GM23338 (cell line): ENCODE measurements around the gene EDN2. TPM values are rescaled to one million over a fixed set of nuclear protein-coding genes. Genes with fewer than 3 reads are reported as not detected.

Experiments
- ATAC-seq: fragments of 200-7000 bp; cut with Tn5 transposase; 3 replicates; pipeline ENCODE4 v1.9.1; 2020
- DNase-seq: peaks from one replicate; pipeline ENCODE4 v3.0.0-alpha.2; 2015; ENCODE audit warnings: low spot score
- H2AFZ ChIP-seq: fragments of 200-600 bp; sonication (generic); 2 replicates; pipeline ENCODE4 v1.8.0; 2016; ENCODE audit warnings: antibody characterized with exemption, mild to moderate bottlenecking, moderate library complexity
- H3F3A ChIP-seq: fragments of 200-600 bp; sonication (generic); replicated peaks from 2 replicates; pipeline ENCODE4 v1.8.0; 2017; ENCODE audit warnings: antibody characterized with exemption, mixed run types, low read depth
- H3K27ac ChIP-seq: fragments of 200-600 bp; sonication (generic); 2 replicates; pipeline ENCODE4 v1.6.1; 2016; ENCODE audit warnings: low read depth
- H3K27me3 ChIP-seq: fragments of 200-600 bp; sonication (generic); 2 replicates; pipeline ENCODE4 v1.8.0; 2016; ENCODE audit warnings: mild to moderate bottlenecking, mixed run types, moderate library complexity; ENCODE audit not compliant: insufficient read depth
- H3K36me3 ChIP-seq: fragments of 200-600 bp; sonication (generic); 2 replicates; pipeline ENCODE4 v1.8.0; 2016; ENCODE audit warnings: mild to moderate bottlenecking; ENCODE audit not compliant: insufficient read depth
- H3K4me1 ChIP-seq: fragments of 200-600 bp; sonication (generic); 2 replicates; pipeline ENCODE4 v1.8.0; 2016; ENCODE audit warnings: mild to moderate bottlenecking, moderate library complexity; ENCODE audit not compliant: insufficient read depth
- H3K4me2 ChIP-seq: fragments of 200-600 bp; sonication (generic); 2 replicates; pipeline ENCODE4 v1.7.1; 2017; ENCODE audit warnings: mixed run types
- H3K4me3 ChIP-seq: fragments of 200-600 bp; sonication (generic); 2 replicates; pipeline ENCODE4 v1.6.1; 2016; ENCODE audit warnings: mixed run types
- H3K79me2 ChIP-seq: fragments of 200-600 bp; sonication (generic); replicated peaks from 2 replicates; pipeline ENCODE4 v1.8.0; 2017; ENCODE audit warnings: mild to moderate bottlenecking; ENCODE audit not compliant: insufficient read depth
- H3K9me2 ChIP-seq: fragments of 200-600 bp; sonication (generic); 2 replicates; pipeline ENCODE4 v1.8.0; 2017; ENCODE audit not compliant: insufficient read depth
- H4K20me1 ChIP-seq: fragments of 200-600 bp; sonication (generic); replicated peaks from 2 replicates; pipeline ENCODE4 v1.8.0; 2017; ENCODE audit warnings: mild to moderate bottlenecking; ENCODE audit not compliant: insufficient read depth
- H3K27ac Mint-ChIP-seq: 2 replicates; pipeline ENCODE4 v1.8.0; 2020; ENCODE audit warnings: inconsistent platforms, mild to moderate bottlenecking, moderate library complexity, mixed read lengths
- H3K27me3 Mint-ChIP-seq: 3 replicates; pipeline ENCODE4 v1.8.0; 2022; ENCODE audit warnings: low read depth, mild to moderate bottlenecking, moderate library complexity, mixed read lengths, inconsistent platforms; ENCODE audit not compliant: insufficient read depth, poor library complexity
- H3K36me3 Mint-ChIP-seq: 3 replicates; pipeline ENCODE4 v1.8.0; 2021; ENCODE audit warnings: low read depth, mild to moderate bottlenecking, inconsistent platforms, moderate library complexity, mixed read lengths
- H3K4me1 Mint-ChIP-seq: 3 replicates; pipeline ENCODE4 v1.8.0; 2020; ENCODE audit warnings: mild to moderate bottlenecking, inconsistent platforms, mixed read lengths
- H3K4me3 Mint-ChIP-seq: 3 replicates; pipeline ENCODE4 v1.8.0; 2021; ENCODE audit warnings: moderate library complexity, mild to moderate bottlenecking, inconsistent platforms, mixed read lengths
- H3K9me3 Mint-ChIP-seq: 3 replicates; pipeline ENCODE4 v1.8.0; 2020; ENCODE audit warnings: moderate library complexity, mild to moderate bottlenecking, inconsistent platforms, mixed read lengths
- CREB1 ChIP-seq: fragments of 250-450 bp; sonication (Bioruptor Pico); IDR thresholded peaks from 2 replicates; pipeline ENCODE4 v1.5.0; 2020; ENCODE audit warnings: low read depth, mild to moderate bottlenecking, moderate library complexity
- CTCF ChIP-seq, 2 experiments: fragments of 200-600 bp in 1 of 2; sonication (generic) in 1 of 2; conservative IDR thresholded peaks; 2 replicates each; pipeline versions ENCODE4 v1.5.1 to v1.6.1; 2016 to 2017; ENCODE audit warnings: antibody characterized with exemption in 2 of 2, low read depth in 2 of 2, mild to moderate bottlenecking in 2 of 2, moderate library complexity in 1 of 2
- ETS1 ChIP-seq: IDR thresholded peaks from 2 replicates; pipeline ENCODE4 v1.6.1; 2016; ENCODE audit warnings: antibody characterized with exemption
- EZH2 ChIP-seq: fragments of 200-600 bp; sonication (generic); IDR thresholded peaks from one replicate; pipeline ENCODE4 v1.8.0; 2017; ENCODE audit warnings: antibody characterized with exemption, mild to moderate bottlenecking, low read depth; ENCODE audit not compliant: unreplicated experiment
- EZH2phosphoT487 ChIP-seq: fragments of 200-600 bp; sonication (generic); IDR thresholded peaks from one replicate; pipeline ENCODE4 v1.8.1; 2018; ENCODE audit warnings: antibody characterized with exemption; ENCODE audit not compliant: unreplicated experiment
- JUNB ChIP-seq: IDR thresholded peaks from one replicate; pipeline ENCODE4 v1.6.1; 2016; ENCODE audit warnings: antibody characterized with exemption; ENCODE audit not compliant: unreplicated experiment
- NANOG ChIP-seq: IDR thresholded peaks from 2 replicates; pipeline ENCODE4 v1.6.1; 2016; ENCODE audit warnings: antibody characterized with exemption, borderline replicate concordance
- POLR2AphosphoS5 ChIP-seq: IDR thresholded peaks from 2 replicates; pipeline ENCODE4 v1.6.1; 2016; ENCODE audit warnings: antibody characterized with exemption, low read depth
- REST ChIP-seq: IDR thresholded peaks from one replicate; pipeline ENCODE4 v1.6.1; 2018; ENCODE audit warnings: antibody characterized with exemption; ENCODE audit not compliant: unreplicated experiment
- STAT1 ChIP-seq: IDR thresholded peaks from one replicate; pipeline ENCODE4 v1.6.1; 2016; ENCODE audit warnings: antibody characterized with exemption; ENCODE audit not compliant: unreplicated experiment
- ZNF114 ChIP-seq: fragments of 250-450 bp; sonication (Bioruptor Pico); IDR thresholded peaks from 2 replicates; pipeline ENCODE4 v1.5.0; 2020; ENCODE audit warnings: mild to moderate bottlenecking, moderate library complexity
- ZNF331 ChIP-seq: fragments of 250-450 bp; sonication (Bioruptor Pico); IDR thresholded peaks from 2 replicates; pipeline ENCODE4 v1.5.0; 2020; ENCODE audit warnings: low read depth, mild to moderate bottlenecking, moderate library complexity
- ZNF462 ChIP-seq: fragments of 250-450 bp; sonication (Bioruptor Pico); IDR thresholded peaks from 2 replicates; pipeline ENCODE4 v1.5.0; 2020; ENCODE audit warnings: mild to moderate bottlenecking, moderate library complexity
- polyA plus RNA-seq: library from polyadenylated mRNA; unstranded; fragments of >200 nt; fragmentation: Nextera tagmentation; extraction: Ambion mirVana; gene quantifications from 2 replicates; pipeline ENCODE4 v1.2.1, GENCODE V29; 2016
- total RNA-seq: library from RNA; depleted of rRNA; stranded (reverse); fragments of >200 nt; shearing (Covaris generic); gene quantifications from 2 replicates; pipeline ENCODE4 v1.2.3, GENCODE V29; 2014

The EDN2 gene
- total and polyA plus RNA-seq, 2 experiments from 2014 or later, result not detected

GRCh38 chr1:41471658-41472057 is 12.8 kb downstream of the EDN2 start:
- Histone ChIP-seq H3K4me1 (no peaks in the 10 kb centered on the region), H3K4me3 (no peak overlapping the region), H3K79me2 (no peaks in the 10 kb centered on the region), H3K27me3 (no peaks in the 10 kb centered on the region), H3K9me2 (no peaks in the 10 kb centered on the region), H4K20me1 (no peaks in the 10 kb centered on the region), H3K27ac (no peak overlapping the region), H3K36me3 (no peaks in the 10 kb centered on the region), H2AFZ (no peak overlapping the region), H3K4me2 (no peak overlapping the region), H3F3A (no peaks in the 10 kb centered on the region)
- ATAC-seq, result no peak
- Mint-ChIP-seq H3K9me3 (no peaks in the 10 kb centered on the region), H3K27me3 (peaks cover 8% of the 10 kb centered on the region), H3K4me3 (no peak overlapping the region), H3K4me1 (peaks cover 9% of the 10 kb centered on the region), H3K36me3 (no peaks in the 10 kb centered on the region), H3K27ac (no peak overlapping the region)
- no peak for DNase-seq
- TF ChIP-seq ETS1 (no peak), EZH2 (no peak), ZNF114 (CRISPR knock-in tag) (no peak), JUNB (no peak), EZH2phosphoT487 (no peak), POLR2AphosphoS5 (no peak), STAT1 (no peak), CTCF (conservative IDR thresholded peaks at IDR 0.05; ENCODE audit: low read depth in 2 of 2) (no peak), CREB1 (CRISPR knock-in tag) (no peak), NANOG (no peak), REST (no peak), ZNF462 (CRISPR knock-in tag) (no peak), ZNF331 (no peak)
